K562 (cell line): ENCODE data around the gene CREB5. TPM values are rescaled to one million over a fixed set of nuclear protein-coding genes. Genes with fewer than 3 reads are reported as not detected.

Experiments
- ATAC-seq: fragments of 200-7000 bp; cut with Tn5 transposase; 3 replicates; pipeline ENCODE4 v1.9.1; 2020; ENCODE audit warnings: moderate library complexity
- BruUV-seq: library from RNA; stranded (reverse); fragments of 400-500 nt; replicated peaks from 2 replicates; lab custom pipeline; 2021; lab: Mats Ljungman, UMichigan
- CTCF ChIA-PET: fragments of 300-600 bp; formaldehyde crosslinking; extraction: SDS; loops from one replicate; lab custom pipeline; 2021; ENCODE audit warnings: low intra/inter-chr PET ratio; lab: Yijun Ruan, JAX
- POLR2A ChIA-PET: fragments of 300-600, 350-650 bp; sonication (Branson Sonifier 250); formaldehyde crosslinking; extraction: SDS; loops from one replicate; lab custom pipeline; 2021; ENCODE audit warnings: antibody characterized with exemption, inconsistent platforms; lab: Yijun Ruan, JAX
- DNase-seq, 4 experiments: peaks; one replicate each; pipeline versions ENCODE4 v3.0.0 to v3.0.0-alpha.2; 2011 to 2018; ENCODE audit warnings: low spot score in 3 of 4, mixed read lengths in 3 of 4; ENCODE audit errors: extremely low read depth in 1 of 4
- FAIRE-seq: peaks from 2 replicates; lab custom pipeline; 2011; peaks lifted over from hg19 to GRCh38; lab: Jason Lieb, UNC
- H2AFZ ChIP-seq: 2 replicates; pipeline ENCODE4 v1.6.0; 2011; ENCODE audit warnings: low read depth, low read length, control low read depth, inconsistent platforms
- H3K27ac ChIP-seq: fragments of 200-600 bp; 3 replicates; pipeline ENCODE4 v1.8.0; 2011; ENCODE audit warnings: low read depth, mild to moderate bottlenecking, control low read depth, inconsistent platforms, low read length, moderate library complexity, mixed read lengths; ENCODE audit errors: extremely low read depth
- H3K27me3 ChIP-seq, 2 experiments: fragments of 300-600 bp in 1 of 2; 2 replicates in 1 of 2; 3 replicates in 1 of 2; pipeline versions ENCODE4 v1.6.0 to v1.8.0; 2011; ENCODE audit warnings: inconsistent platforms in 2 of 2, low read length in 2 of 2, mild to moderate bottlenecking in 1 of 2, mixed read lengths in 1 of 2, moderate library complexity in 1 of 2; ENCODE audit not compliant: control insufficient read depth in 2 of 2, insufficient read depth in 2 of 2
- H3K36me3 ChIP-seq: fragments of 300-600 bp; 3 replicates; pipeline ENCODE4 v1.8.0; 2011; ENCODE audit warnings: mild to moderate bottlenecking, low read length, inconsistent platforms; ENCODE audit not compliant: control insufficient read depth, insufficient read depth
- H3K4me1 ChIP-seq, 2 experiments: fragments of 200-600 bp in 1 of 2; replicated peaks in 1 of 2; 2 replicates in 1 of 2; 3 replicates in 1 of 2; pipeline versions ENCODE4 v1.5.1 to v1.8.0; 2011; ENCODE audit warnings: inconsistent platforms in 2 of 2, low read length in 2 of 2, mild to moderate bottlenecking in 1 of 2, mixed read lengths in 1 of 2, moderate library complexity in 1 of 2; ENCODE audit not compliant: control insufficient read depth in 2 of 2, insufficient read depth in 2 of 2
- H3K4me2 ChIP-seq: 2 replicates; pipeline ENCODE4 v1.6.1; 2011; ENCODE audit warnings: low read length, control low read depth, inconsistent platforms, mixed read lengths; ENCODE audit not compliant: insufficient read depth
- H3K4me3 ChIP-seq: fragments of 200-600 bp; sonication (generic), shearing (Covaris generic); 2 replicates; pipeline ENCODE4 v1.5.1; 2016; ENCODE audit warnings: control low read depth, inconsistent platforms
- H3K79me2 ChIP-seq: fragments of 200-600 bp; 3 replicates; pipeline ENCODE4 v1.8.0; 2011; ENCODE audit warnings: low read length, inconsistent platforms; ENCODE audit not compliant: control insufficient read depth, insufficient read depth
- H3K9ac ChIP-seq, 2 experiments: 2 replicates each; pipeline versions ENCODE4 v1.6.0 to v1.6.1; 2011; ENCODE audit warnings: low read depth in 2 of 2, low read length in 2 of 2, control low read depth in 1 of 2, inconsistent platforms in 1 of 2, mild to moderate bottlenecking in 1 of 2, mixed read lengths in 1 of 2; ENCODE audit not compliant: insufficient read depth in 1 of 2
- H3K9me1 ChIP-seq: one replicate; pipeline ENCODE4 v1.6.0; 2011; ENCODE audit warnings: inconsistent platforms, mild to moderate bottlenecking, low read length, moderate library complexity; ENCODE audit not compliant: control insufficient read depth, insufficient read depth
- H3K9me3 ChIP-seq: replicated peaks from 2 replicates; pipeline ENCODE4 v1.5.1; 2011; ENCODE audit warnings: low read depth, low read length, inconsistent platforms; ENCODE audit not compliant: control insufficient read depth, insufficient read depth
- H4K20me1 ChIP-seq: replicated peaks from 2 replicates; pipeline ENCODE4 v1.6.1; 2011; ENCODE audit warnings: low read length, inconsistent platforms, mixed read lengths; ENCODE audit not compliant: control insufficient read depth, insufficient read depth
- DNMT1 ChIP-seq: fragments of 450-650 bp; IDR thresholded peaks from 2 replicates; pipeline ENCODE4 v1.6.1; 2016; ENCODE audit warnings: antibody characterized with exemption, mild to moderate bottlenecking
- EGR1 ChIP-seq: fragments of 450-650 bp; conservative IDR thresholded peaks from 2 replicates; pipeline ENCODE4 v1.6.1; 2017; ENCODE audit warnings: mild to moderate bottlenecking
- EP400 ChIP-seq: fragments of 450-650 bp; IDR thresholded peaks from 2 replicates; pipeline ENCODE4 v1.6.1; 2017; ENCODE audit warnings: antibody characterized with exemption, mild to moderate bottlenecking, moderate library complexity
- KAT7 ChIP-seq: sonication (generic); formaldehyde crosslinking; IDR thresholded peaks from 2 replicates; pipeline ENCODE4 v1.8.0; 2022; ENCODE audit warnings: missing genetic modification reagents, mild to moderate bottlenecking, borderline replicate concordance
- NCOA1 ChIP-seq: fragments of 450-650 bp; IDR thresholded peaks from 2 replicates; pipeline ENCODE4 v1.6.1; 2016; ENCODE audit warnings: low read depth
- ZKSCAN3 ChIP-seq: fragments of 250-450 bp; sonication (Bioruptor Pico); IDR thresholded peaks from 2 replicates; pipeline ENCODE4 v1.4.0; 2020
- ZNF12 ChIP-seq: sonication (generic); formaldehyde crosslinking; IDR thresholded peaks from 2 replicates; pipeline ENCODE4 v1.4.0; 2020; ENCODE audit warnings: mild to moderate bottlenecking, missing genetic modification reagents
- ZNF133 ChIP-seq: fragments of 250-450 bp; sonication (Bioruptor Pico); IDR thresholded peaks from 2 replicates; pipeline ENCODE4 v1.4.0; 2020; ENCODE audit warnings: mild to moderate bottlenecking
- whole genome bisulfite sequencing: fragments of 100-300 bp; shearing (Covaris generic); methylation state at CpG from one replicate; pipeline ENCODE4 v1.1.6; 2016; ENCODE audit warnings: low coverage, mixed read lengths; ENCODE audit not compliant: insufficient coverage; ENCODE audit errors: missing lambda C conversion rate; 5-methylcytosine and 5-hydroxymethylcytosine counted together
- in situ Hi-C: fragments of 300-500 bp; cut with MboI; formaldehyde crosslinking; loops from 4 replicates; pipeline ENCODE4 v1.15.0; 2018; ENCODE audit warnings: inconsistent platforms, mixed read lengths
- intact Hi-C: fragments of 100-400 bp; cut with micrococcal nuclease; formaldehyde crosslinking; loops from 2 replicates; pipeline ENCODE4 v1.14.2; 2022
- polyA plus RNA-seq, 8 experiments: library from polyadenylated mRNA; depleted of rRNA in 4 of 8; stranded (reverse) in 5 of 8; unstranded in 3 of 8; fragments of >200 nt; fragmentation: Nextera tagmentation in 2 of 8; fragmentation: Illumina TruSeq in 1 of 8; extraction: Ambion mirVana in 2 of 8; extraction: Trizol in 1 of 8; gene quantifications; 2 replicates each; pipeline versions ENCODE4 v1.2.1 to v1.2.3, GENCODE V29; 2011 to 2014; ENCODE audit warnings: inconsistent platforms in 1 of 8, missing spikeins in 1 of 8
- total RNA-seq, 7 experiments: library from RNA; depleted of rRNA in 6 of 7; stranded (reverse); fragments of >200 nt in 6 of 7; fragmentation: Illumina TruSeq in 2 of 7; extraction: Trizol in 2 of 7; gene quantifications; 2 replicates each; pipeline versions ENCODE4 v1.2.1 to v1.2.3, GENCODE V29; 2011 to 2021; ENCODE audit warnings: low replicate concordance in 1 of 7
- TF ChIP-seq, protein P1 (sequence below): fragments of 250-450 bp; sonication (Bioruptor Pico); IDR thresholded peaks from 2 replicates; pipeline ENCODE4 v1.4.0; 2020
- TF ChIP-seq, protein P2 (sequence below): fragments of 450-650 bp; IDR thresholded peaks from 2 replicates; pipeline ENCODE4 v1.6.1; 2017; ENCODE audit warnings: antibody characterized with exemption, mild to moderate bottlenecking
- TF ChIP-seq, protein P3 (sequence below): sonication (generic); formaldehyde crosslinking; IDR thresholded peaks from 2 replicates; pipeline ENCODE4 v1.9.0; 2022; ENCODE audit warnings: mild to moderate bottlenecking, missing genetic modification reagents

CREB5 gene
- total and polyA plus RNA-seq, 9 of the 15 experiments (the other 6 are each of a cell fraction or from before 2014, with no cell fraction given) = 0.33 to 6.4 (median 1.8) TPM

DNA sequence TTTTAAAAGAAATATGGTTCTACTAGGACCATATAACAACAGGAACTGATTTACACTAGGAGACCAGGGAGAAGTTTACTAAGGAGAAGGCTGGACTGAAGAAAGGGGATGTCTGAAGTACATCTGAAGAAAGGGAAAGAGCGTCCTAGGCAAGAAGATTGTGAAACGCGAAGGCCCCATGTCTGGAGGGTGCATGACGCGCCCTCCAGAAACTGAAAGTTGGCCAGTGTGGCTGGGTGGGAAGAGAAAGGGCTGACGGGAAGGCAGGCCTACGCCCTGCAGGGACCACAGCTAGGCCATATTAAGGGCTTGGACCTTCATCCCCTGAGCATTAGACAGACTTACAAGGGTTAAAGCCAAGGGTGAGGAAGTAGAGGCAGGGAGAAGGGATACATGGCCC is 387.8 kb downstream of the CREB5 start:
- Histone ChIP-seq H3K36me3 (no peaks in the 10 kb centered on the region), H3K9me3 (no peaks in the 10 kb centered on the region), H3K27ac (no peak overlapping the region), H2AFZ (no peak overlapping the region), H3K27me3 (peaks cover 0 to 4% of the 10 kb centered on the region in 2 experiments; a peak in 1 of 5 replicates), H3K9ac (no peak overlapping the region), H3K79me2 (no peaks in the 10 kb centered on the region), H3K9me1 (no peaks in the 10 kb centered on the region), H3K4me1 (no peaks in the 10 kb centered on the region), H3K4me3 (no peak overlapping the region), H3K4me2 (no peak overlapping the region), H4K20me1 (no peaks in the 10 kb centered on the region; the same call in 1 of the 2 replicates)
- ChIA-PET POLR2A (interaction anchor here (0.6 kb wide), 1 partner anchor 17 kb away, joined by 3 read pairs; no protein-coding TSS in a partner anchor), CTCF (no interaction called here)
- no peak for DNase-seq
- BruUV-seq = no TSS peak
- WGBS = 5% methylated on average over 7 of the region's 7 CpGs
- TF ChIP-seq EP400 (no peak), ZNF133 (CRISPR knock-in tag) (no peak), DNMT1 (no peak), KAT7 (no peak), ZKSCAN3 (no peak), EGR1 (no peak), ZNF12 (CRISPR knock-in tag) (no peak), NCOA1 (no peak)
- TF ChIP-seq, protein P1, sequence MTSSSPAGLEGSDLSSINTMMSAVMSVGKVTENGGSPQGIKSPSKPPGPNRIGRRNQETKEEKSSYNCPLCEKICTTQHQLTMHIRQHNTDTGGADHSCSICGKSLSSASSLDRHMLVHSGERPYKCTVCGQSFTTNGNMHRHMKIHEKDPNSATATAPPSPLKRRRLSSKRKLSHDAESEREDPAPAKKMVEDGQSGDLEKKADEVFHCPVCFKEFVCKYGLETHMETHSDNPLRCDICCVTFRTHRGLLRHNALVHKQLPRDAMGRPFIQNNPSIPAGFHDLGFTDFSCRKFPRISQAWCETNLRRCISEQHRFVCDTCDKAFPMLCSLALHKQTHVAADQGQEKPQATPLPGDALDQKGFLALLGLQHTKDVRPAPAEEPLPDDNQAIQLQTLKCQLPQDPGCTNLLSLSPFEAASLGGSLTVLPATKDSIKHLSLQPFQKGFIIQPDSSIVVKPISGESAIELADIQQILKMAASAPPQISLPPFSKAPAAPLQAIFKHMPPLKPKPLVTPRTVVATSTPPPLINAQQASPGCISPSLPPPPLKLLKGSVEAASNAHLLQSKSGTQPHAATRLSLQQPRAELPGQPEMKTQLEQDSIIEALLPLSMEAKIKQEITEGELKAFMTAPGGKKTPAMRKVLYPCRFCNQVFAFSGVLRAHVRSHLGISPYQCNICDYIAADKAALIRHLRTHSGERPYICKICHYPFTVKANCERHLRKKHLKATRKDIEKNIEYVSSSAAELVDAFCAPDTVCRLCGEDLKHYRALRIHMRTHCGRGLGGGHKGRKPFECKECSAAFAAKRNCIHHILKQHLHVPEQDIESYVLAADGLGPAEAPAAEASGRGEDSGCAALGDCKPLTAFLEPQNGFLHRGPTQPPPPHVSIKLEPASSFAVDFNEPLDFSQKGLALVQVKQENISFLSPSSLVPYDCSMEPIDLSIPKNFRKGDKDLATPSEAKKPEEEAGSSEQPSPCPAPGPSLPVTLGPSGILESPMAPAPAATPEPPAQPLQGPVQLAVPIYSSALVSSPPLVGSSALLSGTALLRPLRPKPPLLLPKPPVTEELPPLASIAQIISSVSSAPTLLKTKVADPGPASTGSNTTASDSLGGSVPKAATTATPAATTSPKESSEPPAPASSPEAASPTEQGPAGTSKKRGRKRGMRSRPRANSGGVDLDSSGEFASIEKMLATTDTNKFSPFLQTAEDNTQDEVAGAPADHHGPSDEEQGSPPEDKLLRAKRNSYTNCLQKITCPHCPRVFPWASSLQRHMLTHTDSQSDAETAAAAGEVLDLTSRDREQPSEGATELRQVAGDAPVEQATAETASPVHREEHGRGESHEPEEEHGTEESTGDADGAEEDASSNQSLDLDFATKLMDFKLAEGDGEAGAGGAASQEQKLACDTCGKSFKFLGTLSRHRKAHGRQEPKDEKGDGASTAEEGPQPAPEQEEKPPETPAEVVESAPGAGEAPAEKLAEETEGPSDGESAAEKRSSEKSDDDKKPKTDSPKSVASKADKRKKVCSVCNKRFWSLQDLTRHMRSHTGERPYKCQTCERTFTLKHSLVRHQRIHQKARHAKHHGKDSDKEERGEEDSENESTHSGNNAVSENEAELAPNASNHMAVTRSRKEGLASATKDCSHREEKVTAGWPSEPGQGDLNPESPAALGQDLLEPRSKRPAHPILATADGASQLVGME = no peak
- TF ChIP-seq, protein P2, sequence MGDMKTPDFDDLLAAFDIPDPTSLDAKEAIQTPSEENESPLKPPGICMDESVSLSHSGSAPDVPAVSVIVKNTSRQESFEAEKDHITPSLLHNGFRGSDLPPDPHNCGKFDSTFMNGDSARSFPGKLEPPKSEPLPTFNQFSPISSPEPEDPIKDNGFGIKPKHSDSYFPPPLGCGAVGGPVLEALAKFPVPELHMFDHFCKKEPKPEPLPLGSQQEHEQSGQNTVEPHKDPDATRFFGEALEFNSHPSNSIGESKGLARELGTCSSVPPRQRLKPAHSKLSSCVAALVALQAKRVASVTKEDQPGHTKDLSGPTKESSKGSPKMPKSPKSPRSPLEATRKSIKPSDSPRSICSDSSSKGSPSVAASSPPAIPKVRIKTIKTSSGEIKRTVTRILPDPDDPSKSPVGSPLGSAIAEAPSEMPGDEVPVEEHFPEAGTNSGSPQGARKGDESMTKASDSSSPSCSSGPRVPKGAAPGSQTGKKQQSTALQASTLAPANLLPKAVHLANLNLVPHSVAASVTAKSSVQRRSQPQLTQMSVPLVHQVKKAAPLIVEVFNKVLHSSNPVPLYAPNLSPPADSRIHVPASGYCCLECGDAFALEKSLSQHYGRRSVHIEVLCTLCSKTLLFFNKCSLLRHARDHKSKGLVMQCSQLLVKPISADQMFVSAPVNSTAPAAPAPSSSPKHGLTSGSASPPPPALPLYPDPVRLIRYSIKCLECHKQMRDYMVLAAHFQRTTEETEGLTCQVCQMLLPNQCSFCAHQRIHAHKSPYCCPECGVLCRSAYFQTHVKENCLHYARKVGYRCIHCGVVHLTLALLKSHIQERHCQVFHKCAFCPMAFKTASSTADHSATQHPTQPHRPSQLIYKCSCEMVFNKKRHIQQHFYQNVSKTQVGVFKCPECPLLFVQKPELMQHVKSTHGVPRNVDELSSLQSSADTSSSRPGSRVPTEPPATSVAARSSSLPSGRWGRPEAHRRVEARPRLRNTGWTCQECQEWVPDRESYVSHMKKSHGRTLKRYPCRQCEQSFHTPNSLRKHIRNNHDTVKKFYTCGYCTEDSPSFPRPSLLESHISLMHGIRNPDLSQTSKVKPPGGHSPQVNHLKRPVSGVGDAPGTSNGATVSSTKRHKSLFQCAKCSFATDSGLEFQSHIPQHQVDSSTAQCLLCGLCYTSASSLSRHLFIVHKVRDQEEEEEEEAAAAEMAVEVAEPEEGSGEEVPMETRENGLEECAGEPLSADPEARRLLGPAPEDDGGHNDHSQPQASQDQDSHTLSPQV = no peak
- TF ChIP-seq, protein P3, sequence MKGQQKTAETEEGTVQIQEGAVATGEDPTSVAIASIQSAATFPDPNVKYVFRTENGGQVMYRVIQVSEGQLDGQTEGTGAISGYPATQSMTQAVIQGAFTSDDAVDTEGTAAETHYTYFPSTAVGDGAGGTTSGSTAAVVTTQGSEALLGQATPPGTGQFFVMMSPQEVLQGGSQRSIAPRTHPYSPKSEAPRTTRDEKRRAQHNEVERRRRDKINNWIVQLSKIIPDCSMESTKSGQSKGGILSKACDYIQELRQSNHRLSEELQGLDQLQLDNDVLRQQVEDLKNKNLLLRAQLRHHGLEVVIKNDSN (CRISPR knock-in tag) = no peak
- FAIRE-seq = no peak
- in situ Hi-C loops = no loop called here
- intact Hi-C loops = no loop called here
- no peak for ATAC-seq
